IMR-90 (cell line): Measurements from ENCODE around the gene CUBN. TPM values are rescaled to one million over a fixed set of nuclear protein-coding genes. Genes with fewer than 3 reads are reported as not detected.

Experiments
- ATAC-seq: fragments of 200-7000 bp; cut with Tn5 transposase; 2 replicates; pipeline ENCODE4 v1.9.1; 2020; ENCODE audit warnings: low read depth, mild to moderate bottlenecking, moderate library complexity
- BruUV-seq: library from RNA; stranded (reverse); fragments of 400-500 nt; replicated peaks from 2 replicates; lab custom pipeline; 2021; lab: Mats Ljungman, UMichigan
- CTCF ChIA-PET: fragments of 300-600 bp; formaldehyde crosslinking; extraction: SDS; loops from one replicate; lab custom pipeline; 2021; ENCODE audit warnings: antibody characterized with exemption; lab: Yijun Ruan, JAX
- POLR2A ChIA-PET: fragments of 300-600 bp; sonication (Branson Sonifier 250); formaldehyde crosslinking; loops from one replicate; lab custom pipeline; 2022; ENCODE audit warnings: antibody characterized with exemption; ENCODE audit not compliant: unreplicated experiment; lab: Charles Lee
- DNase-seq: peaks from one replicate; pipeline ENCODE4 v3.0.0; 2013
- H2AFZ ChIP-seq: replicated peaks from 2 replicates; pipeline ENCODE3; 2013; ENCODE audit warnings: low read length, mild to moderate bottlenecking; ENCODE audit not compliant: poor library complexity
- H2AK5ac ChIP-seq: 2 replicates; pipeline ENCODE4 v1.6.1; 2013; ENCODE audit warnings: low read depth, low read length, inconsistent platforms
- H2AK9ac ChIP-seq: replicated peaks from 2 replicates; pipeline ENCODE3; 2013; ENCODE audit warnings: mild to moderate bottlenecking, low read depth, low read length, moderate library complexity; ENCODE audit not compliant: poor library complexity
- H2BK120ac ChIP-seq: 2 replicates; pipeline ENCODE4 v1.6.1; 2013; ENCODE audit warnings: low read depth, low read length, inconsistent platforms
- H2BK15ac ChIP-seq: 3 replicates; pipeline ENCODE4 v1.6.1; 2013; ENCODE audit warnings: low read depth, low read length, inconsistent platforms
- H2BK20ac ChIP-seq: 2 replicates; pipeline ENCODE4 v1.6.1; 2013; ENCODE audit warnings: low read depth, mild to moderate bottlenecking, inconsistent platforms, low read length, moderate library complexity
- H2BK5ac ChIP-seq: 2 replicates; pipeline ENCODE4 v1.6.1; 2013; ENCODE audit warnings: mild to moderate bottlenecking, low read depth, low read length, inconsistent platforms; ENCODE audit not compliant: poor library complexity, severe bottlenecking
- H3K14ac ChIP-seq: replicated peaks from 2 replicates; pipeline ENCODE4 v1.6.1; 2013; ENCODE audit warnings: low read depth, low read length, inconsistent platforms
- H3K18ac ChIP-seq: 2 replicates; pipeline ENCODE4 v1.6.1; 2013; ENCODE audit warnings: low read depth, low read length, control low read depth
- H3K23ac ChIP-seq: 2 replicates; pipeline ENCODE4 v1.6.1; 2013; ENCODE audit warnings: low read depth, low read length, inconsistent platforms
- H3K27ac ChIP-seq: 2 replicates; pipeline ENCODE4 v1.5.1; 2013; ENCODE audit warnings: mild to moderate bottlenecking, control low read depth, low read length; ENCODE audit not compliant: insufficient read depth
- H3K27me3 ChIP-seq: 2 replicates; pipeline ENCODE4 v1.6.1; 2013; ENCODE audit warnings: low read length; ENCODE audit not compliant: control insufficient read depth, insufficient read depth
- H3K36me3 ChIP-seq: 2 replicates; pipeline ENCODE4 v1.6.1; 2013; ENCODE audit warnings: low read length, mixed read lengths; ENCODE audit not compliant: control insufficient read depth, insufficient read depth
- H3K4ac ChIP-seq: 2 replicates; pipeline ENCODE4 v1.6.1; 2013; ENCODE audit warnings: low read depth, low read length, inconsistent platforms
- H3K4me1 ChIP-seq: 2 replicates; pipeline ENCODE4 v1.6.1; 2013; ENCODE audit warnings: low read length, mixed read lengths; ENCODE audit not compliant: control insufficient read depth, insufficient read depth
- H3K4me2 ChIP-seq: 2 replicates; pipeline ENCODE4 v1.6.1; 2013; ENCODE audit warnings: low read depth, mild to moderate bottlenecking, control low read depth, low read length, moderate library complexity
- H3K4me3 ChIP-seq: 2 replicates; pipeline ENCODE4 v1.5.1; 2013; ENCODE audit warnings: low read depth, mild to moderate bottlenecking, control low read depth, low read length, moderate library complexity; ENCODE audit not compliant: insufficient read depth
- H3K56ac ChIP-seq: 2 replicates; pipeline ENCODE4 v1.6.1; 2013; ENCODE audit warnings: low read length, inconsistent platforms; ENCODE audit not compliant: insufficient read depth; ENCODE audit errors: extremely low read depth
- H3K79me1 ChIP-seq, 2 experiments: 2 replicates each; pipeline ENCODE4 v1.6.1; 2013; ENCODE audit warnings: low read length in 2 of 2, inconsistent platforms in 1 of 2, low read depth in 1 of 2
- H3K9ac ChIP-seq: 2 replicates; pipeline ENCODE4 v1.6.1; 2013; ENCODE audit warnings: low read depth, low read length, control low read depth
- H3K9me1 ChIP-seq: 2 replicates; pipeline ENCODE4 v1.6.1; 2013; ENCODE audit warnings: low read length, inconsistent platforms; ENCODE audit not compliant: insufficient read depth
- H3K9me3 ChIP-seq: 2 replicates; pipeline ENCODE4 v1.6.1; 2013; ENCODE audit warnings: low read length; ENCODE audit not compliant: control insufficient read depth, insufficient read depth
- H4K20me1 ChIP-seq: 2 replicates; pipeline ENCODE4 v1.6.1; 2013; ENCODE audit warnings: low read length, inconsistent platforms; ENCODE audit not compliant: insufficient read depth
- H4K5ac ChIP-seq: 2 replicates; pipeline ENCODE4 v1.6.1; 2013; ENCODE audit warnings: mild to moderate bottlenecking, low read depth, low read length, control low read depth
- H4K8ac ChIP-seq, 2 experiments: 2 replicates each; pipeline ENCODE4 v1.6.1; 2013; ENCODE audit warnings: low read depth in 2 of 2, low read length in 2 of 2, control low read depth in 1 of 2, inconsistent platforms in 1 of 2
- H4K91ac ChIP-seq: 2 replicates; pipeline ENCODE4 v1.6.1; 2013; ENCODE audit warnings: low read depth, low read length, inconsistent platforms; ENCODE audit not compliant: insufficient read depth
- CEBPB ChIP-seq: IDR thresholded peaks from 2 replicates; pipeline ENCODE4 v1.6.1; 2012; ENCODE audit warnings: low read depth, low read length, improper control_type of control experiment
- FOS ChIP-seq: fragments of 150-350 bp; IDR thresholded peaks from 2 replicates; pipeline ENCODE4 v1.6.1; 2016; ENCODE audit warnings: low read depth, low read length
- MAFK ChIP-seq: IDR thresholded peaks from 2 replicates; pipeline ENCODE4 v1.6.1; 2012; ENCODE audit warnings: low read depth, low read length, improper control_type of control experiment
- MAZ ChIP-seq: IDR thresholded peaks from 2 replicates; pipeline ENCODE4 v1.6.1; 2012; ENCODE audit warnings: low read depth, mild to moderate bottlenecking, low read length, improper control_type of control experiment, moderate library complexity, borderline replicate concordance
- RAD21 ChIP-seq: IDR thresholded peaks from 2 replicates; pipeline ENCODE4 v1.6.1; 2012; ENCODE audit warnings: low read length, improper control_type of control experiment
- RFX5 ChIP-seq: IDR thresholded peaks from 2 replicates; pipeline ENCODE4 v1.8.0; 2012; ENCODE audit warnings: low read depth, mild to moderate bottlenecking, low read length, moderate library complexity
- WGBS, 2 experiments: methylation state at CpG; one replicate each; pipeline versions ENCODE4 v1.1.5 to v1.1.7; 2013; ENCODE audit warnings: missing lambda C conversion rate in 2 of 2; ENCODE audit not compliant: insufficient read length in 1 of 2; ENCODE audit errors: extremely low coverage in 2 of 2; 5-methylcytosine and 5-hydroxymethylcytosine counted together
- dilution Hi-C: fragments of 300-500 bp; cut with HindIII; formaldehyde crosslinking; loops from one replicate; pipeline ENCODE4 v1.14.3; 2018; ENCODE audit warnings: low sequenced_read_pairs; ENCODE audit not compliant: unreplicated experiment
- in situ Hi-C: fragments of 300-500 bp; cut with MboI; formaldehyde crosslinking; loops from 3 replicates; pipeline ENCODE4 v1.14.3; 2019; ENCODE audit warnings: low sequenced_read_pairs, inconsistent platforms, mixed read lengths
- intact Hi-C: fragments of 100-400 bp; cut with micrococcal nuclease; formaldehyde crosslinking; loops from 2 replicates; pipeline ENCODE4 v1.10.0; 2022
- polyA plus RNA-seq, 3 experiments: library from polyadenylated mRNA; depleted of rRNA; stranded (reverse); fragments of >200 nt; gene quantifications; 2 replicates each; pipeline ENCODE4 v1.2.3, GENCODE V29; 2012; ENCODE audit warnings: low replicate concordance in 1 of 3
- total RNA-seq: library from RNA; depleted of rRNA; stranded (reverse); fragments of >200 nt; gene quantifications from 2 replicates; pipeline ENCODE4 v1.2.3, GENCODE V29; 2012

CUBN gene
- total and polyA plus RNA-seq, 2 of the 4 experiments (the other 2 are of a cell fraction) = 0.19 to 0.54 TPM

- no peak for TF ChIP-seq MAZ
Observed at GRCh38 chr10:17010363-17011145, 119.1 kb downstream of the CUBN start (continued).

GRCh38 chr10:17009212-17009700, 120.4 kb downstream of the CUBN start:
- Histone ChIP-seq H3K18ac (peak overlapping the region; percentile 80), H3K4ac (peak overlapping the region; percentile 86), H2BK15ac (peak overlapping the region; percentile 96; the same call in 2 of the 3 replicates), H2BK120ac (peak overlapping the region; percentile 93), H3K4me1 (peaks cover 22% of the 10 kb centered on the region), H3K79me1 (peaks cover 0 to 11% of the 10 kb centered on the region in 2 experiments; a peak in 1 of 4 replicates), H3K56ac (no peak overlapping the region), H4K20me1 (no peaks in the 10 kb centered on the region), H3K4me3 (no peak overlapping the region), H3K27ac (peak overlapping the region; percentile 85), H2BK5ac (peak overlapping the region; percentile 83), H2AK5ac (peak overlapping the region; percentile 55; the same call in 1 of the 2 replicates), H3K27me3 (no peaks in the 10 kb centered on the region), H4K8ac (peak overlapping the region in 1 of 2 experiments; percentile 82; a peak in 3 of 4 replicates), H3K4me2 (peak overlapping the region; percentile 43), H2AFZ (peak overlapping the region; percentile 80), H3K9ac (0 out of 2 replicates have a peak overlapping the region, but pooled peaks have one; percentile 7), H3K9me1 (peaks cover 19% of the 10 kb centered on the region), H3K23ac (peak overlapping the region; percentile 73; the same call in 1 of the 2 replicates), H3K36me3 (no peaks in the 10 kb centered on the region), H2AK9ac (no peak overlapping the region), H3K9me3 (no peaks in the 10 kb centered on the region), H4K91ac (peak overlapping the region; percentile 77), H3K14ac (peak overlapping the region; percentile 86; the same call in 1 of the 2 replicates), H2BK20ac (peak overlapping the region; percentile 94), H4K5ac (peak overlapping the region; percentile 38; the same call in 1 of the 2 replicates)
- no TSS peak for BruUV-seq
- in situ Hi-C loops (no loop called here), dilution Hi-C loops (no loop called here), intact Hi-C loops (loop anchor here (5.0 kb wide), 1 partner anchor 157 kb away; no protein-coding TSS in a partner anchor)
- WGBS, 2 experiments = no CpG with 5 or more reads among the region's 3 CpGs
- peak; percentile 85 for ATAC-seq
- DNase-seq = peak; percentile 80
- no peak for TF ChIP-seq RAD21
- TF ChIP-seq MAFK = peak; percentile 30; the same call in 1 of the 2 replicates
- peak; percentile 57 for TF ChIP-seq CEBPB
- no peak for TF ChIP-seq RFX5
- 0 out of 2 replicates have a peak, but pooled peaks have one; percentile 32 for TF ChIP-seq FOS
- ChIA-PET POLR2A (no interaction called here), CTCF (no interaction called here)
